ENCODE data around the gene IGSF23.

DNA sequence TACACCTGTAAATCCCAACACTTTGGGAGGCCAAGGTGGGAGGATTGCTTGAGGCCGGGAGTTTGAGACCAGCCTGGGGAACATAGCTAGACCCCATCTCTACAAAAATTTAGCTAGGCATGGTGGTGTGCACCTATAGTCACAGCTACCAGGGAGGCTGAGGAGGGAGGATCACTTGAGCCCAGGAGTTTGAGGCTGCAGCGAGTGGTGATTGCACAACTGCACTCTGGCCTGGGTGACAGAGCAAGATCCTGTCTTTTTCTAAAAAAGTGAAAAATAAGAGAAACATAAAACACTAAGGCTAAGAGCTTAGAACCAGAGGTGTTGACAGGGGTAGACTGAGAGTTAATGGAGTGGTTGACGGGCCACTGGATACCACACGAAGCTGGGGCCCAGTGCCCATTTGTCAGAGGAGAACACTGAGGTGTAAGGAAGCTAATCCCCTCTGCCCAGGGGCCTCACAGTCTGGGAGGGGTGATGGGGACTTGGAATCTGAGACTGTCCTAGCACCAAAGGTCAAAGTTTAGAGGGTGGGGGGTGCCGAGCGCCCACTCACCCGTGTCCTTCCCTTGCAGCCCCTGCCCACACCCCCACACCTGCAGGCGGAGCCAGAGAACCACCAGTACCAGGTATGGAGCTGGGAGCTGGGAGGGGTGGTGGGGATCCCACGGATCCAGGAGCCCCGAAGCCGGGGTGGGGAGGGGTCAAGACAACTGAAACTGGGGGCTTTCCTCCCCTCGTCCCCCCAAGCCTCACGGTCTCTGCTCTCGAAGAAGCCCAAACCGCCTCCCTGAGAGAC, 68.8 kb downstream of the IGSF23 start:
- TF ChIP-seq, protein P1, sequence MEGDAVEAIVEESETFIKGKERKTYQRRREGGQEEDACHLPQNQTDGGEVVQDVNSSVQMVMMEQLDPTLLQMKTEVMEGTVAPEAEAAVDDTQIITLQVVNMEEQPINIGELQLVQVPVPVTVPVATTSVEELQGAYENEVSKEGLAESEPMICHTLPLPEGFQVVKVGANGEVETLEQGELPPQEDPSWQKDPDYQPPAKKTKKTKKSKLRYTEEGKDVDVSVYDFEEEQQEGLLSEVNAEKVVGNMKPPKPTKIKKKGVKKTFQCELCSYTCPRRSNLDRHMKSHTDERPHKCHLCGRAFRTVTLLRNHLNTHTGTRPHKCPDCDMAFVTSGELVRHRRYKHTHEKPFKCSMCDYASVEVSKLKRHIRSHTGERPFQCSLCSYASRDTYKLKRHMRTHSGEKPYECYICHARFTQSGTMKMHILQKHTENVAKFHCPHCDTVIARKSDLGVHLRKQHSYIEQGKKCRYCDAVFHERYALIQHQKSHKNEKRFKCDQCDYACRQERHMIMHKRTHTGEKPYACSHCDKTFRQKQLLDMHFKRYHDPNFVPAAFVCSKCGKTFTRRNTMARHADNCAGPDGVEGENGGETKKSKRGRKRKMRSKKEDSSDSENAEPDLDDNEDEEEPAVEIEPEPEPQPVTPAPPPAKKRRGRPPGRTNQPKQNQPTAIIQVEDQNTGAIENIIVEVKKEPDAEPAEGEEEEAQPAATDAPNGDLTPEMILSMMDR (IDR thresholded peaks at IDR 0.05), result no peak
- no peak for TF ChIP-seq POLR2A (IDR thresholded peaks at IDR 0.05)
